Activated gamma-delta T cell treated with anti-CD3 and anti-CD28 coated beads, Interleukin-2, amount 50 U/mL, for 16 hours (primary cell): ENCODE results near the gene SLC4A4.
"Not testable (repeated sequence)": the region's sequence is repeated elsewhere in the genome, so short reads cannot be mapped to it uniquely, and the experiment has no call there.

Source experiments
- DNase-seq: peaks from one replicate; pipeline ENCODE4 v3.0.0-alpha.2; 2020; ENCODE audit warnings: low read depth

The SLC4A4 gene

DNA sequence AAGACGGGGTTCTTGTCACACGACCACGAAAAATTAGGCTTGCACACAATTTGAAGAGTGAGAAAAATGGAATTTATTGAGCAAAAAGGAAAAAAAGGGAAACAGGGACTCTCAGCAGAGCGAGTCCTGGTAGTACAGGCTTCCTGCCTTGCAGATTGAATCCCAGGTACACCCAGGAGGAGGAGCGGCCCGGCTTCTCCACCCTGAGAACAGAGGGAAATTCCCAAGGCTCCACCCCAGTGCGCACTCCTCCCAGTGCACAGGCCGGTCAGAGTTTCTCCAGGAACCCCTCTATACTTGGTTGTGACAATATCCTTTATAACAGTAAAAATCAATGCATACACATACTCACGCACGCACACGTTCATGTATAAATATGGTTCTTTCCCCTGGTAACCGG lies 22.0 kb downstream of the SLC4A4 start:
- DNase-seq: no peak

GRCh38 chr4:71361476-71361875 lies 22.7 kb downstream of the SLC4A4 start:
- DNase-seq: no peak

GRCh38 chr4:71366766-71367165 lies 27.9 kb downstream of the SLC4A4 start:
- no peak for DNase-seq

GRCh38 chr4:71367546-71367945 lies 28.7 kb downstream of the SLC4A4 start:
- DNase-seq: no peak

- no peak for DNase-seq
Measured at GRCh38 chr4:71368906-71369305, 30.1 kb downstream of the SLC4A4 start.

DNA sequence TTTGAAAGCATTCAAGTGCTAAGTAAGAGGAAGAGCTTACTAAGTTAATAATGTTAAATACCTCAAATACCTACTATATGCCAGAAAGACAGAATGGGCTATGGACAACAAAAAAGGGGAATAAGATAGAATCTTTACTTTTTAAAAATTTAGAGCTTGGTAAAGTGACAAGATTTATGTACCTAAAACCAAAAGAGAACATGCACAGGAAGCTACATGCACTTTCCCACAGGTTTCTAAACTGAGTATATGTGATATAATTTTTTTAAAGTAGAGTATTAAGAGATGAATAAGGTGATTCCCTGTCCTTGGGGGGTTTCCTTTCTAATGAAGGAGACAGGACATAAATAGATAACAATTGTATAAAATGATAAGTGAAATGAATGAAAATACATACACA lies 30.7 kb downstream of the SLC4A4 start:
- DNase-seq: no peak

- DNase-seq: no peak
Measured at GRCh38 chr4:71375494-71375893, 36.7 kb downstream of the SLC4A4 start.

DNA sequence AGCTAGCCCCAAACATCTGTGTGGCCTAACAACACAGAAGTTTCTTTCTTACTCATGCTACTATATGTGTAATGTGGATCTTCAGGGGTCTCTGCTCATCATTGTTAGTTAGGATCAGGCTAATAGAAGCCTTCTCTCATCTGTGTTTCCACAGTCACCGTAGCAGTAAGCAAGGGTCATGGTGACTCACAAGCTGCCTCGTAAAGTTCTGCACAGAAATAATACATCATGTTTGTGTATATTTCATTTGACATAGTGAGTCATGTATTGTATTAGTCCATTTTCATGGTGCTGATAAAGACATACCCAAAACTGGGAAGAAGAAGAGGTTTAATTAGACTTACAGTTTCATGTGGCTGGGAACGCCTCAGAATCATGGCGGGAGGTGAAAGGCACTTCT lies 38.7 kb downstream of the SLC4A4 start:
- no peak for DNase-seq

- no peak for DNase-seq
Measured at GRCh38 chr4:71379126-71379525, 40.3 kb downstream of the SLC4A4 start.

DNA sequence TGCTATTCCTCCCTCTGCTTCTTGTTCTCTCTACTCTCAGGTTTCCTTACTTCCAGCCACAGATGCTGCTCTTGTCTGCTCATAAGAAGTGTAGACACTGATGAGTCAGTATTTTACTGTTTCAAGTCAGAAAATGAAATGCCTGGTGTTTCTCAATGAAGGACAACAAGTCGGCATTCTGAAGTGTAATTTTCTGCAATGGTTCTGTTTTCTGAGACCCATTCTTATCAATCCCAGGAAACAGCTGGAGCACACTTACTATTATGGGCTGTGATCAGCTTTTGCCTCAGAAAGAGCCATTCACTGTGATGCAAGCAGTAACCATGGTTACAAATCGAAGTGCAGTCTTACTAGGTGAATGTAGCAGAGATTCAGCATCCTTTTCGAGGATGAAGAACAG lies 42.0 kb downstream of the SLC4A4 start:
- DNase-seq: no peak

DNA sequence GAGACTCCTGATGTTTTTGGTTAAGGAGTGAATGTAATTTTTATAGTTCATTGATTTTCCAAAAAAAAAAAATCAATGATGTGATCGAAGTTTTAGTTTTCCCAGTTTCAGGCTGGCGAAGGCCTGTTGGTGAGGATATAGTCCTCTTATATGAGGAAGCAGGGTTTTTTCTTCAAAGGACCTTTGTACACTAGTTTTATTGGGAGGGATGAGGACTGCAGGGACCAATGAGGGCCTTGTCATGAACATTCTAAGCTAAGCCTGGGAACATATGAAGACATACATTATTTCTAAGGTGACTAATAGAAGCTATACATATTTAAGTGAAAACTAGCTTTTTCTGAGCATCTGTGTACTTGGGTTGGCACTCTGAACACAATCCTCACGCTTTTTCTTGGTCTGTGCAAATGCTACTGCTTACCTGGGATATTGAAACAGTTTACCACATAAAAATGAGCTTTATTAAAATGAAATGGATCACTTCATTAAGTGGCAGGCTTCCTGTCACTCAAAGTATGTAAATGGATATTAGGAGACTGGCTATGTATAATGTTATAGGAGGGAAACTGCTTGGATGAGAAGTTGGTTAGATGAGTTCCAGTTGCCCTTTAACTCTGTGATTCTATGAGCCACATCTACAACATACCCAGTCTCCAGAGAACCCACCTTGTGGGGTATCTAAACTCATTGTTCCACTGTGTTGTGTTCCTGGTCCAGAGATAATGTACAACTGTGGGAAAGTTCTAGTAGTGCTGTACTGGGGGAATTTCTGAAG lies 43.5 kb downstream of the SLC4A4 start:
- DNase-seq: no peak

DNA sequence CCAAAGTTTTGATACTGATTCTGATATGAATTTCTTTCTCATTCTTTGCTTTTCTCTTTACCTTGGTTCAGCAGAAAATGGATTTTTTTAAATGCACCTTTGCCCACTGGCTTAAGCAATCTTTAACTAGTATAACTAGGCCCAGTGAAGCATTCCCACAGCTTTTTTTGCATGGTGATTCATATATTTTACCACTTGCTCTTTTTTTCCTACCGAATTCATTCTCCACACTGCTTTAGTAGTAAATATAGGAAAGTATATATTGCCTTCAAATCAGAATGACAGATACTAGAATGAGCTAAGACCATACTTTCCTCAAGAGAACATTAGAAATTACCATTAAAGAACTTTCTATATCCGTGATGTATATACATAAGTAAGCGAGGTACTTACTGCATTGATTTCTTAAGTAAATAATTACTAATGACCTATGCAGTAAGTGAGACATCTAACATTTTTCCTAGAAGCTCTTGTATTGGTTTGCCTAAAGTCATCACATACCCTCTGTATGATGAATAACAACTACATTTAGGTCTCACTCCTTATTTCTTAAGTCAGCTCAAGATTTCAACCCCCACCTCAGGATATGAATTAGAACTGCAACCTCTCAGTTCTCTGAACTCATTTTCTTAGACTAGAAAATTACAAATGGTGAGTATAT lies 44.2 kb downstream of the SLC4A4 start:
- no peak for DNase-seq

GRCh38 chr4:71383984-71384383 lies 45.2 kb downstream of the SLC4A4 start:
- DNase-seq: no peak

GRCh38 chr4:71389149-71389827 lies 50.5 kb downstream of the SLC4A4 start:
- no peak for DNase-seq

- DNase-seq: no peak
Measured at GRCh38 chr4:71392109-71392508, 53.3 kb downstream of the SLC4A4 start.

GRCh38 chr4:71396382-71396781 lies 57.6 kb downstream of the SLC4A4 start:
- DNase-seq: no peak

- no peak for DNase-seq
Measured at GRCh38 chr4:71400810-71401209, 62.0 kb downstream of the SLC4A4 start.

GRCh38 chr4:71402616-71403015 lies 63.8 kb downstream of the SLC4A4 start:
- DNase-seq: no peak

DNA sequence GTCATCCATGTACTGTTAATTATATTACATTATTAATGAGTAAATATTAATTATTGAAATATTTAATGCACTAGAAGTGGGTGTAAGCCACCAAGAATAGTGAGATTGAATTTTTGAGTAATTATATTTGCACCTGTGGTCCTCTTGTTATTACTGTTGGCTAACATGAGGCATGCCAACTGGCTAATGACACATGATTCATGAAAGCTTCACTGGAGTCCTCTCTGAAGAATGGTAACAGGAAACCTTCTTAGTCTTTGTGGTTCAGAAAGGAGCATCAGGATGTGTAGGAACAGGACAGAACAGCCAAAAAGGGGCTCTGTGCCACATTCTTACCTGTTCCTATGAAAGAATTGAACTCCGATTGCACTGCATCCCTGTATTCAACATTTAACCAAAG lies 65.2 kb downstream of the SLC4A4 start:
- DNase-seq: no peak

GRCh38 chr4:71405791-71406190 lies 67.0 kb downstream of the SLC4A4 start:
- no peak for DNase-seq

DNA sequence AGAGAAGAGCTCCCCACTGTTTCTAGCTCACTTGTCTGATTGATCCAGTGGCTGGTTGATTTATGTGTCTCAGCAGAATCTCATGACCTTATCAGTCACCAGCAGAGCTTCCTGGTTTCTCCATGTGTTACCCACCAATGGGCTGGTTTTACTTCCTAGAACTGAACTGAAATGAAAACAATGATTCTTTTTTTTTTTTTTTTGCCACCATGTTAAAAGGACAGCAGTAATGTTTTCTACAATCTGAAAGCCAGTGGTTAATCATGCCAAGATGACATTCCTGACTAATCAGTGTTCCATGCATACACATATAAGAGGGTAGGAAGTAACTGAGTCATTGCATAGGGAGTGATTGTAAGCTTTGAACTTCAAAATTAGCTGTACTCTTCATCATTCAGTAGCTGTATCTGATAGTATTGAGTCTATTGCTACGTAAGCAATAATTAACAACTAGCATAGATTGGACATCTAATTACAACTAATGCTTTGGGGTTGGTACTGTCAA lies 67.7 kb downstream of the SLC4A4 start:
- no peak for DNase-seq

GRCh38 chr4:71408961-71409360 lies 70.1 kb downstream of the SLC4A4 start:
- DNase-seq: not testable (repeated sequence)

DNA sequence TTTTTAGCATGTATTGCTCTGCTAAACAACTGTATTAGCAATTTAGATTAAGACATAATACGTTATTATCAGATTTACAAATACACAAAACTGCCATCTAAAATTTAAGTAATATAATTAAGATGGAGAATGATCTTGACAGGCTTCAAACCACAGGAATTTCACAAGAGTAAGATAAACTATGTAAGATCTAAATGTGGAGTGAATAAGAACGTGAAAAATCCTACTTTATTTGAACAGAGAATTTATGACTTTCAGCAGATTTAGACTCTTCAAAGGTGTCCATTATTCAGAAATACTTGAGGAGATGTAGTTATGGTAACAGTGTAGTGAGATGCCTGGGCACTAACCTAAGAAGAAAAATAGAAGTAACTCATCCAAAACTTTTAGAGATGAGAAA lies 73.2 kb downstream of the SLC4A4 start:
- no peak for DNase-seq
